ENCODE measurements around the gene PIK3R2. TPM values are rescaled to one million over a fixed set of nuclear protein-coding genes. Genes with fewer than 3 reads are reported as not detected.

Gene PIK3R2
- total and polyA plus RNA-seq, 2 of the 13 experiments (the other 11 are each of a cell fraction or from before 2014, with no cell fraction given), result 18.6 to 25.3 TPM

DNA sequence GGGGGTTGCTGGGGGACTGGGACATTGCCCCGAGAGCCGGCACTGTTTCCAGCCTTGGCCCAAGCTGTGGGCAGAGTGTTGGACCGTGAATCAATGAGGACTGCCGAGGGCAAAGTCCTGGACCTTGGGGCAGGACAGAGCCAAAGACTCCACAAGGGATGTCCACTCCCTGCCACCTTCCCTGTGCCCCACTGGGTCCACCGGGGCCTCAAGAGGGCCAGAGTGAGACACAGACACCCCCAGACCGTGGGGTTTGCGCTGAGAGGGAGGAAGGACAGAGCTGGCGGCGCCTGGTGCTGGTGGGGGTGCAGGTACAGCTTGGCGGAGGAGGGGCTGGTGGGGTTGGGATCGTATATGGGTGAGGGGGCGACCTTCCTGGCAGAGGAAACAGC lies 43.6 kb upstream of the PIK3R2 start (continued):
- TF ChIP-seq ZFP36L2 (CRISPR knock-in tag; IDR thresholded peaks at IDR 0.05) (no peak), FLYWCH1 (CRISPR knock-in tag; IDR thresholded peaks at IDR 0.05) (no peak), MED1 (CRISPR knock-in tag; IDR thresholded peaks at IDR 0.05) (peak; percentile 65; the same call in 1 of the 2 replicates), KLF9 (CRISPR knock-in tag; IDR thresholded peaks at IDR 0.05; ENCODE audit: low read depth) (no peak), ZNF709 (CRISPR knock-in tag; IDR thresholded peaks at IDR 0.05) (0 out of 2 replicates have a peak, but pooled peaks have one; percentile 8), NR1H2 (CRISPR knock-in tag; IDR thresholded peaks at IDR 0.05; ENCODE audit: borderline replicate concordance, low read depth) (no peak), SP140L (CRISPR knock-in tag; IDR thresholded peaks at IDR 0.05; ENCODE audit: borderline replicate concordance) (no peak), MED13 (CRISPR knock-in tag; IDR thresholded peaks at IDR 0.05) (no peak), IRX3 (CRISPR knock-in tag; IDR thresholded peaks at IDR 0.05; ENCODE audit: borderline replicate concordance, low read depth) (no peak), TCF7 (IDR thresholded peaks at IDR 0.05; ENCODE audit: low read depth) (no peak), ZMYM3 (CRISPR knock-in tag; IDR thresholded peaks at IDR 0.05) (peak; percentile 94), CCDC6 (CRISPR knock-in tag; IDR thresholded peaks at IDR 0.05) (no peak)
- TF ChIP-seq, protein P1, sequence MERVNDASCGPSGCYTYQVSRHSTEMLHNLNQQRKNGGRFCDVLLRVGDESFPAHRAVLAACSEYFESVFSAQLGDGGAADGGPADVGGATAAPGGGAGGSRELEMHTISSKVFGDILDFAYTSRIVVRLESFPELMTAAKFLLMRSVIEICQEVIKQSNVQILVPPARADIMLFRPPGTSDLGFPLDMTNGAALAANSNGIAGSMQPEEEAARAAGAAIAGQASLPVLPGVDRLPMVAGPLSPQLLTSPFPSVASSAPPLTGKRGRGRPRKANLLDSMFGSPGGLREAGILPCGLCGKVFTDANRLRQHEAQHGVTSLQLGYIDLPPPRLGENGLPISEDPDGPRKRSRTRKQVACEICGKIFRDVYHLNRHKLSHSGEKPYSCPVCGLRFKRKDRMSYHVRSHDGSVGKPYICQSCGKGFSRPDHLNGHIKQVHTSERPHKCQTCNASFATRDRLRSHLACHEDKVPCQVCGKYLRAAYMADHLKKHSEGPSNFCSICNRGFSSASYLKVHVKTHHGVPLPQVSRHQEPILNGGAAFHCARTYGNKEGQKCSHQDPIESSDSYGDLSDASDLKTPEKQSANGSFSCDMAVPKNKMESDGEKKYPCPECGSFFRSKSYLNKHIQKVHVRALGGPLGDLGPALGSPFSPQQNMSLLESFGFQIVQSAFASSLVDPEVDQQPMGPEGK (CRISPR knock-in tag; IDR thresholded peaks at IDR 0.05), result peak; percentile 42; the same call in 1 of the 2 replicates
- TF ChIP-seq, protein P2, sequence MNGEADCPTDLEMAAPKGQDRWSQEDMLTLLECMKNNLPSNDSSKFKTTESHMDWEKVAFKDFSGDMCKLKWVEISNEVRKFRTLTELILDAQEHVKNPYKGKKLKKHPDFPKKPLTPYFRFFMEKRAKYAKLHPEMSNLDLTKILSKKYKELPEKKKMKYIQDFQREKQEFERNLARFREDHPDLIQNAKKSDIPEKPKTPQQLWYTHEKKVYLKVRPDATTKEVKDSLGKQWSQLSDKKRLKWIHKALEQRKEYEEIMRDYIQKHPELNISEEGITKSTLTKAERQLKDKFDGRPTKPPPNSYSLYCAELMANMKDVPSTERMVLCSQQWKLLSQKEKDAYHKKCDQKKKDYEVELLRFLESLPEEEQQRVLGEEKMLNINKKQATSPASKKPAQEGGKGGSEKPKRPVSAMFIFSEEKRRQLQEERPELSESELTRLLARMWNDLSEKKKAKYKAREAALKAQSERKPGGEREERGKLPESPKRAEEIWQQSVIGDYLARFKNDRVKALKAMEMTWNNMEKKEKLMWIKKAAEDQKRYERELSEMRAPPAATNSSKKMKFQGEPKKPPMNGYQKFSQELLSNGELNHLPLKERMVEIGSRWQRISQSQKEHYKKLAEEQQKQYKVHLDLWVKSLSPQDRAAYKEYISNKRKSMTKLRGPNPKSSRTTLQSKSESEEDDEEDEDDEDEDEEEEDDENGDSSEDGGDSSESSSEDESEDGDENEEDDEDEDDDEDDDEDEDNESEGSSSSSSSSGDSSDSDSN (CRISPR knock-in tag; IDR thresholded peaks at IDR 0.05), result no peak
- TF ChIP-seq, protein P3, sequence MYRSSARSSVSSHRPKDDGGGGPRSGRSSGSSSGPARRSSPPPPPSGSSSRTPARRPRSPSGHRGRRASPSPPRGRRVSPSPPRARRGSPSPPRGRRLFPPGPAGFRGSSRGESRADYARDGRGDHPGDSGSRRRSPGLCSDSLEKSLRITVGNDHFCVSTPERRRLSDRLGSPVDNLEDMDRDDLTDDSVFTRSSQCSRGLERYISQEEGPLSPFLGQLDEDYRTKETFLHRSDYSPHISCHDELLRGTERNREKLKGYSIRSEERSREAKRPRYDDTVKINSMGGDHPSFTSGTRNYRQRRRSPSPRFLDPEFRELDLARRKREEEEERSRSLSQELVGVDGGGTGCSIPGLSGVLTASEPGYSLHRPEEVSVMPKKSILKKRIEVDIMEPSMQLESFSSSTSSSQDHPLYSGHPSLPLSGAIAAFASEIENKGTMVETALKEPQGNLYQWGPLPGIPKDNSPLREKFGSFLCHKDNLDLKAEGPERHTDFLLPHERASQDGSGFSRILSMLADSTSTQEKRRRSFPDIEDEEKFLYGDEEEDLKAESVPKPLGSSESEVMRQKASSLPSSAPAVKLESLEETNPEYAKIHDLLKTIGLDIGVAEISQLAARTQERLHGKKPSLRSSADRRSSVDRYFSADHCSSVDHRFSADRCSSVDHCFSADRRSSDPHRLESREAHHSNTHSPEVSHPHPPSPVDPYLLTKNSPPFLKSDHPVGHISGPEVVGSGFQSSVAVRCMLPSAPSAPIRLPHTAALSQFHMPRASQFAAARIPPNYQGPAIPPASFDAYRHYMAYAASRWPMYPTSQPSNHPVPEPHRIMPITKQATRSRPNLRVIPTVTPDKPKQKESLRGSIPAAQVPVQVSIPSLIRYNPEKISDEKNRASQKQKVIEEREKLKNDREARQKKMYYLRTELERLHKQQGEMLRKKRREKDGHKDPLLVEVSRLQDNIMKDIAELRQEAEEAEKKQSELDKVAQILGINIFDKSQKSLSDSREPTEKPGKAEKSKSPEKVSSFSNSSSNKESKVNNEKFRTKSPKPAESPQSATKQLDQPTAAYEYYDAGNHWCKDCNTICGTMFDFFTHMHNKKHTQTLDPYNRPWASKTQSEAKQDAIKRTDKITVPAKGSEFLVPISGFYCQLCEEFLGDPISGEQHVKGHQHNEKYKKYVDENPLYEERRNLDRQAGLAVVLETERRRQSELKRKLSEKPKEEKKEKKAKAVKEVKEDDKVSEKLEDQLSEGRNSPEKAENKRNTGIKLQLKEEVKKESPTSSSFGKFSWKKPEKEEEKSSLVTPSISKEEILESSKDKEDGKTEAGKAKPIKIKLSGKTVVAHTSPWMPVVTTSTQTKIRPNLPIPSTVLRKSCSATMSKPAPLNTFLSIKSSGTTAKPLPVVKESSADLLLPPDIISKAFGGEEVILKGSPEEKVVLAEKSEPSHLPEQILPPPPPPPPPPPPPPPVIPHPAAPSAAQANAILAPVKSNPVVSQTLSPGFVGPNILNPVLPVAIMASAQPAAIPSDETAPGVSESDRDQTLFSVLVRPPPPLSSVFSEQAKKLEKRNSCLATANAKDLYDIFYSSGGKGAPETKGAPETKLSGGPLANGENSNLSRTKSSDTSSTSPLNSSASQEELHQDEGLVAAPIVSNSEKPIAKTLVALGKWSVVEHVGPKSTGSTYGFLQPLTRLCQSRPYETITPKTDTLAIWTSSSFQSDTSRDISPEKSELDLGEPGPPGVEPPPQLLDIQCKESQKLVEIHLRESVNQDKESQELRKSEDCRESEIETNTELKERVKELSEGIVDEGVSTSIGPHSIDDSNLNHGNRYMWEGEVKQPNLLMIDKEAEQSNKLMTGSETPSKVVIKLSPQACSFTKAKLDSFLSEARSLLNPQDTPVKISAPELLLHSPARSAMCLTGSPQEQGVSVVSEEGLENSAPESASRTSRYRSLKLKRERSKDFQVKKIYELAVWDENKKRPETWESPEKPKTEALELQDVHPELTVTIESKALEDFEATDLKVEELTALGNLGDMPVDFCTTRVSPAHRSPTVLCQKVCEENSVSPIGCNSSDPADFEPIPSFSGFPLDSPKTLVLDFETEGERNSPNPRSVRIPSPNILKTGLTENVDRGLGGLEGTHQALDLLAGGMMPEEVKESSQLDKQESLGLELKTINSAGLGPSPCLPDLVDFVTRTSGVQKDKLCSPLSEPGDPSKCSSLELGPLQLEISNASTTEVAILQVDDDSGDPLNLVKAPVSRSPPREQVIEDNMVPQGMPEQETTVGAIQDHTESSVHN (CRISPR knock-in tag; IDR thresholded peaks at IDR 0.05), result no peak
